Calu3 (cell line): ENCODE measurements around the gene PPP1R17. TPM values are rescaled to one million over a fixed set of nuclear protein-coding genes. Genes with fewer than 3 reads are reported as not detected.

Experiments
- BruUV-seq: library from RNA; stranded (reverse); fragments of 400-500 nt; replicated peaks from 2 replicates; lab custom pipeline; 2021; lab: Mats Ljungman, UMichigan
- CTCF ChIA-PET: fragments of 300-600 bp; sonication (Branson Sonifier 250); formaldehyde crosslinking; loops from one replicate; lab custom pipeline; 2022; ENCODE audit warnings: antibody characterized with exemption; lab: Charles Lee
- DNase-seq: peaks from one replicate; pipeline ENCODE4 v3.0.0; 2022
- H3K27ac Mint-ChIP-seq: one replicate; pipeline ENCODE4 v1.8.0; 2022; ENCODE audit warnings: mixed read lengths; ENCODE audit not compliant: unreplicated experiment
- H3K27me3 Mint-ChIP-seq: one replicate; pipeline ENCODE4 v1.8.0; 2022; ENCODE audit warnings: mixed read lengths; ENCODE audit not compliant: unreplicated experiment
- H3K36me3 Mint-ChIP-seq: one replicate; pipeline ENCODE4 v1.8.0; 2022; ENCODE audit warnings: mild to moderate bottlenecking, moderate library complexity, mixed read lengths; ENCODE audit not compliant: insufficient read depth, unreplicated experiment
- H3K4me1 Mint-ChIP-seq: one replicate; pipeline ENCODE4 v1.8.0; 2022; ENCODE audit warnings: mild to moderate bottlenecking, low read depth, mixed read lengths; ENCODE audit not compliant: unreplicated experiment
- H3K4me3 Mint-ChIP-seq: one replicate; pipeline ENCODE4 v1.8.0; 2022; ENCODE audit warnings: mild to moderate bottlenecking, low read depth, moderate library complexity, mixed read lengths; ENCODE audit not compliant: unreplicated experiment
- H3K9me3 Mint-ChIP-seq: one replicate; pipeline ENCODE4 v1.8.0; 2022; ENCODE audit warnings: low read depth, mixed read lengths; ENCODE audit not compliant: unreplicated experiment
- CTCF ChIP-seq: fragments of 200-600 bp; IDR thresholded peaks from one replicate; pipeline ENCODE4 v1.8.0; 2022; ENCODE audit warnings: antibody characterized with exemption; ENCODE audit not compliant: unreplicated experiment
- intact Hi-C: fragments of 100-400 bp; cut with micrococcal nuclease; formaldehyde crosslinking; loops from one replicate; pipeline ENCODE4 v1.10.0; 2022; ENCODE audit not compliant: unreplicated experiment
- total RNA-seq: library from RNA; stranded (reverse); gene quantifications from 2 replicates; pipeline ENCODE4 v1.2.3, GENCODE V29; 2022

The PPP1R17 gene
- total RNA-seq, 1 experiment from 2014 or later, result not detected

DNA sequence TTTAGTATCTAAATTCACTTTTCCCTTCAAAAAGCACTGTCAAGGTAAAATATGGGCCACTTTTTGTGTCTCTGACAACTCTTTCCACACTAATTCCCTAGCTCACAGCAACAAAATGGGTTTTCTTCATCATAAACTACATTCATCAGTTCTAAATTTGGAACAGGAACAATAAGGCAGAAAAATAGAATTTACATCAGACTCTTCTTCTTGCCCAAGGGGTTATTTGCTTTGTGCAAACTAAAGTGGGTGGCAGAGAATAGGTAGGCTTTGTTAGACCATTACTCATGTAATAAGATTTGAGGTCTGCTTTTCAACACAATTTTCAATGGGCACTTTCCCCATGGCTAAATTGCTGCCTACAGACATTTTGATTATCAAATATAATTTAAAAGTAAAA, 17.6 kb upstream of the PPP1R17 start:
- Mint-ChIP-seq H3K9me3 (no peaks in the 10 kb centered on the region), H3K36me3 (no peaks in the 10 kb centered on the region), H3K27ac (no peak overlapping the region), H3K4me1 (peaks cover 8% of the 10 kb centered on the region), H3K27me3 (peaks cover 70% of the 10 kb centered on the region), H3K4me3 (no peak overlapping the region)
- DNase-seq, result no peak
- intact Hi-C loops, result no loop called here
- BruUV-seq, result no TSS peak
- TF ChIP-seq CTCF, result no peak
- CTCF ChIA-PET, result interaction anchor here (0.8 kb wide), 1 partner anchor 12 kb away, joined by 4 read pairs; no protein-coding TSS in a partner anchor

GRCh38 chr7:31679574-31680305, 7.3 kb upstream of the PPP1R17 start:
- H3K27me3 Mint-ChIP-seq, result peaks cover 61% of the 10 kb centered on the region
- no peaks in the 10 kb centered on the region for H3K9me3 Mint-ChIP-seq
- no peak overlapping the region for H3K4me3 Mint-ChIP-seq
- BruUV-seq, result no TSS peak
- DNase-seq, result no peak
- TF ChIP-seq CTCF, result no peak
- no peak overlapping the region for H3K27ac Mint-ChIP-seq
- CTCF ChIA-PET, result interaction anchor here (0.5 to 1.2 kb wide), 2 partner anchors 32 to 463 kb away, joined by 3 to 4 read pairs; no protein-coding TSS in a partner anchor
- intact Hi-C loops, result no loop called here
- H3K4me1 Mint-ChIP-seq, result no peaks in the 10 kb centered on the region
- no peaks in the 10 kb centered on the region for H3K36me3 Mint-ChIP-seq

DNA sequence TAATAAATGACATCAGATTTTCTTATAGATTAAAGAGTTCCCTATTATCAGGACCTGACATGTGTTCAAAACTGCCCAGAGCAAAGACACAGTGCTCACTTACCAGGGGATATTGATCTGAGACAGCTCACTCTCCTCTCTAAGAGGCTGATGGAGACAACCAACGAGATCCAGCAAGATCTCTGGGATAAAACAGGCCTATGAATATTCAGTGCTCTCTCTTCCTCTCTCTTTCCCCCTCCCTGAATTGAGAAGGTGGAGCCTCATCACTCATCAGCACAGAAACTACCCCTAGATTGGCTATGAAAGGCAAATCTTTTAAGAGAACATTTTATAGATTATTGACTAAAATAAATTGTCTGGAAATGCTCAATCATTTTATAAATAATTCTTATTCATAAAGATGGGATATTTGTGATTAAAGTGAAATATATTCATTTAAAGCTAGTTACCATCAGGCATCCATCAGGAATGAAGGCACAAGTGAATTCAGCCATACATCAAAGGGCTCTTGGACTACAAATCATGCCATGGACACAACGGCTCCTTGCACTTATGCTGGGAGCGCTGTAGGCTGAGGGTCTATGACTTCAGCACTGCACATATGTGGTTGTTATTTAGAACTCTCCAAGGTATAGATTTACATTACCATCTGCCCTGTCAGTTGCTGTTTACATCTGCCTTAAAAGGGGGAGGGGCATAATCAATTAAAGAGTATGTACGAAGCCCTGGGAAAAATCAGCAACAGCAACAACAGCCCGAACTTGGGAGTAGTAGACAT, 3.4 kb upstream of the PPP1R17 start:
- DNase-seq, result no peak
- TF ChIP-seq CTCF, result no peak
- Mint-ChIP-seq H3K27me3 (peaks cover 87% of the 10 kb centered on the region), H3K9me3 (no peaks in the 10 kb centered on the region), H3K4me3 (no peak overlapping the region), H3K27ac (no peak overlapping the region), H3K4me1 (no peaks in the 10 kb centered on the region), H3K36me3 (no peaks in the 10 kb centered on the region)
- BruUV-seq, result no TSS peak
- intact Hi-C loops, result no loop called here
- CTCF ChIA-PET, result no interaction called here

- CTCF ChIA-PET, result no interaction called here
- H3K4me3 Mint-ChIP-seq, result no peak overlapping the region
- H3K27ac Mint-ChIP-seq, result no peak overlapping the region
- intact Hi-C loops, result no loop called here
- BruUV-seq, result no TSS peak
- H3K4me1 Mint-ChIP-seq, result no peaks in the 10 kb centered on the region
- DNase-seq, result no peak
- no peaks in the 10 kb centered on the region for H3K36me3 Mint-ChIP-seq
- H3K27me3 Mint-ChIP-seq, result peaks cover 86% of the 10 kb centered on the region
- no peak for TF ChIP-seq CTCF
- H3K9me3 Mint-ChIP-seq, result no peaks in the 10 kb centered on the region
These were observed 1.4 kb downstream of the PPP1R17 start for GRCh38 chr7:31688372-31688771.
